Ovary (tissue), 3 donors: ENCODE measurements around the gene DBF4.

Experiments
- EP300 ChIP-seq: sonication (generic); formaldehyde crosslinking; IDR thresholded peaks from one replicate; pipeline ENCODE4 v1.6.1; 2017; ENCODE audit warnings: antibody characterized with exemption
- TF ChIP-seq, protein P1 (sequence below), 3 donors: fragments of 450-650 bp in 2 of 3; fragments of 200-600 bp in 1 of 3; IDR thresholded peaks; one replicate each; pipeline versions ENCODE4 v1.5.1 to v1.8.0; 2016 to 2022; ENCODE audit warnings: antibody characterized with exemption in 3 of 3, mild to moderate bottlenecking in 1 of 3
- donor health status: DM: no; HTN: no; CAD: no.

GRCh38 chr7:87837597-87837996, 38.7 kb upstream of the DBF4 start:
- TF ChIP-seq EP300: no peak
- TF ChIP-seq, protein P1, sequence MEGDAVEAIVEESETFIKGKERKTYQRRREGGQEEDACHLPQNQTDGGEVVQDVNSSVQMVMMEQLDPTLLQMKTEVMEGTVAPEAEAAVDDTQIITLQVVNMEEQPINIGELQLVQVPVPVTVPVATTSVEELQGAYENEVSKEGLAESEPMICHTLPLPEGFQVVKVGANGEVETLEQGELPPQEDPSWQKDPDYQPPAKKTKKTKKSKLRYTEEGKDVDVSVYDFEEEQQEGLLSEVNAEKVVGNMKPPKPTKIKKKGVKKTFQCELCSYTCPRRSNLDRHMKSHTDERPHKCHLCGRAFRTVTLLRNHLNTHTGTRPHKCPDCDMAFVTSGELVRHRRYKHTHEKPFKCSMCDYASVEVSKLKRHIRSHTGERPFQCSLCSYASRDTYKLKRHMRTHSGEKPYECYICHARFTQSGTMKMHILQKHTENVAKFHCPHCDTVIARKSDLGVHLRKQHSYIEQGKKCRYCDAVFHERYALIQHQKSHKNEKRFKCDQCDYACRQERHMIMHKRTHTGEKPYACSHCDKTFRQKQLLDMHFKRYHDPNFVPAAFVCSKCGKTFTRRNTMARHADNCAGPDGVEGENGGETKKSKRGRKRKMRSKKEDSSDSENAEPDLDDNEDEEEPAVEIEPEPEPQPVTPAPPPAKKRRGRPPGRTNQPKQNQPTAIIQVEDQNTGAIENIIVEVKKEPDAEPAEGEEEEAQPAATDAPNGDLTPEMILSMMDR (IDR thresholded peaks at IDR 0.05): no peak
